Glutamatergic neuron (in vitro differentiated cells): Measurements from ENCODE around the gene CTBP2. TPM values are rescaled to one million over a fixed set of nuclear protein-coding genes. Genes with fewer than 3 reads are reported as not detected.

Experiments
- DNase-seq: peaks from one replicate; pipeline ENCODE4 v3.0.0; 2022
- H3K27ac Mint-ChIP-seq: one replicate; pipeline ENCODE4 v1.8.0; 2020; ENCODE audit warnings: mild to moderate bottlenecking, mixed read lengths, inconsistent platforms; ENCODE audit not compliant: unreplicated experiment
- H3K27me3 Mint-ChIP-seq: one replicate; pipeline ENCODE4 v1.8.0; 2020; ENCODE audit warnings: mild to moderate bottlenecking, moderate library complexity, mixed read lengths, inconsistent platforms; ENCODE audit not compliant: unreplicated experiment
- H3K36me3 Mint-ChIP-seq: one replicate; pipeline ENCODE4 v1.8.0; 2020; ENCODE audit warnings: mild to moderate bottlenecking, mixed read lengths, inconsistent platforms; ENCODE audit not compliant: unreplicated experiment
- H3K4me1 Mint-ChIP-seq: one replicate; pipeline ENCODE4 v1.8.0; 2020; ENCODE audit warnings: mild to moderate bottlenecking, low read depth, mixed read lengths, inconsistent platforms; ENCODE audit not compliant: unreplicated experiment
- H3K4me3 Mint-ChIP-seq: one replicate; pipeline ENCODE4 v1.8.0; 2020; ENCODE audit warnings: mild to moderate bottlenecking, mixed read lengths, inconsistent platforms; ENCODE audit not compliant: unreplicated experiment
- H3K9me3 Mint-ChIP-seq: one replicate; pipeline ENCODE4 v1.8.0; 2020; ENCODE audit warnings: mild to moderate bottlenecking, moderate library complexity, mixed read lengths, inconsistent platforms; ENCODE audit not compliant: unreplicated experiment
- total RNA-seq: library from RNA; stranded (reverse); fragmentation: NEBNext Ultra II Directional; extraction: Animal tissue kit (Norgen Biotek cat#: 25700); gene quantifications from one replicate; pipeline ENCODE4 v1.2.1, GENCODE V29; 2021; ENCODE audit not compliant: unreplicated experiment
- TF ChIP-seq, protein P1 (sequence below): fragments of 200-600 bp; sonication (generic); IDR thresholded peaks from one replicate; pipeline ENCODE4 v1.5.0; 2021; ENCODE audit not compliant: partially characterized antibody, unreplicated experiment

Gene CTBP2
- total RNA-seq, 1 donor from 2014 or later, result 174 TPM

GRCh38 chr10:125017547-125018298 is 142.6 kb downstream of the CTBP2 start:
- Mint-ChIP-seq H3K27ac (peak overlapping the region; percentile 45), H3K27me3 (peaks cover 16% of the 10 kb centered on the region), H3K36me3 (peaks cover 11% of the 10 kb centered on the region), H3K4me1 (peaks cover 37% of the 10 kb centered on the region), H3K9me3 (peaks cover 36% of the 10 kb centered on the region), H3K4me3 (peak overlapping the region; percentile 42)
- peak; percentile 34 for DNase-seq
- TF ChIP-seq, protein P1, sequence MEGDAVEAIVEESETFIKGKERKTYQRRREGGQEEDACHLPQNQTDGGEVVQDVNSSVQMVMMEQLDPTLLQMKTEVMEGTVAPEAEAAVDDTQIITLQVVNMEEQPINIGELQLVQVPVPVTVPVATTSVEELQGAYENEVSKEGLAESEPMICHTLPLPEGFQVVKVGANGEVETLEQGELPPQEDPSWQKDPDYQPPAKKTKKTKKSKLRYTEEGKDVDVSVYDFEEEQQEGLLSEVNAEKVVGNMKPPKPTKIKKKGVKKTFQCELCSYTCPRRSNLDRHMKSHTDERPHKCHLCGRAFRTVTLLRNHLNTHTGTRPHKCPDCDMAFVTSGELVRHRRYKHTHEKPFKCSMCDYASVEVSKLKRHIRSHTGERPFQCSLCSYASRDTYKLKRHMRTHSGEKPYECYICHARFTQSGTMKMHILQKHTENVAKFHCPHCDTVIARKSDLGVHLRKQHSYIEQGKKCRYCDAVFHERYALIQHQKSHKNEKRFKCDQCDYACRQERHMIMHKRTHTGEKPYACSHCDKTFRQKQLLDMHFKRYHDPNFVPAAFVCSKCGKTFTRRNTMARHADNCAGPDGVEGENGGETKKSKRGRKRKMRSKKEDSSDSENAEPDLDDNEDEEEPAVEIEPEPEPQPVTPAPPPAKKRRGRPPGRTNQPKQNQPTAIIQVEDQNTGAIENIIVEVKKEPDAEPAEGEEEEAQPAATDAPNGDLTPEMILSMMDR, result no peak

DNA sequence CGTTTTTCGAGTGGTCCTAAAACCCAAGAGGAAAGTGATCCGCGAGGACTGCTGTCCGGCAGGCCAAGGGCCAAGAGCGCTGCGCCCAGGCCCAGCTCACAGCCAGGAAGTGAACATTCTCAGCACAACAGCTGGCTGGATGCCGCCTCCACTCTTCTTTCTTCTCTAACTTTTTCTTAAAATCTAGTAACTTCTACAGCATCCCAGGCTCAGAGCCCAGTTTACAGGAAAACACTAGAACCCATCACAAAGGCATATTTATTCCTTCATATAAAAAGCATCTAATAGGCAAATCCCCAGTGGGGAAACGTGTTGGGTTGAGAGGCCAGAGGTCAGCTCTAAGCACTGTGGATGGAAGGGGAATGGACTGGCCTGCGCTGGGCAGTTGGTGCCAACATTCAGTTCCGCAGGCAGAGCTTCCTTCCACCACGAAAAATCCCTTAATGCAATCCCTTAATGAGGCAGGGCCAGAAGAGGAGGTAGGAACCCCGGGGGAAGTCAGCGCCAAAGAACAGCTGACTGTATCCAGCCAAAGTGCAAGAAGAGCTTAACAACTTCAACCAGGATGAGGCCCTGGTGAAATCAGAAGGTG is 143.7 kb downstream of the CTBP2 start:
- Mint-ChIP-seq H3K27ac (peak overlapping the region; percentile 45), H3K36me3 (peaks cover 11% of the 10 kb centered on the region), H3K27me3 (peaks cover 17% of the 10 kb centered on the region), H3K9me3 (peaks cover 32% of the 10 kb centered on the region), H3K4me3 (no peak overlapping the region), H3K4me1 (peaks cover 30% of the 10 kb centered on the region)
- no peak for DNase-seq
- TF ChIP-seq, protein P1, result no peak

GRCh38 chr10:125016123-125016522 is 144.2 kb downstream of the CTBP2 start:
- peaks cover 14% of the 10 kb centered on the region for H3K27me3 Mint-ChIP-seq
- TF ChIP-seq, protein P1, result no peak
- H3K4me3 Mint-ChIP-seq, result no peak overlapping the region
- peaks cover 28% of the 10 kb centered on the region for H3K4me1 Mint-ChIP-seq
- no peak for DNase-seq
- H3K9me3 Mint-ChIP-seq, result peaks cover 28% of the 10 kb centered on the region
- peaks cover 11% of the 10 kb centered on the region for H3K36me3 Mint-ChIP-seq
- no peak overlapping the region for H3K27ac Mint-ChIP-seq

DNA sequence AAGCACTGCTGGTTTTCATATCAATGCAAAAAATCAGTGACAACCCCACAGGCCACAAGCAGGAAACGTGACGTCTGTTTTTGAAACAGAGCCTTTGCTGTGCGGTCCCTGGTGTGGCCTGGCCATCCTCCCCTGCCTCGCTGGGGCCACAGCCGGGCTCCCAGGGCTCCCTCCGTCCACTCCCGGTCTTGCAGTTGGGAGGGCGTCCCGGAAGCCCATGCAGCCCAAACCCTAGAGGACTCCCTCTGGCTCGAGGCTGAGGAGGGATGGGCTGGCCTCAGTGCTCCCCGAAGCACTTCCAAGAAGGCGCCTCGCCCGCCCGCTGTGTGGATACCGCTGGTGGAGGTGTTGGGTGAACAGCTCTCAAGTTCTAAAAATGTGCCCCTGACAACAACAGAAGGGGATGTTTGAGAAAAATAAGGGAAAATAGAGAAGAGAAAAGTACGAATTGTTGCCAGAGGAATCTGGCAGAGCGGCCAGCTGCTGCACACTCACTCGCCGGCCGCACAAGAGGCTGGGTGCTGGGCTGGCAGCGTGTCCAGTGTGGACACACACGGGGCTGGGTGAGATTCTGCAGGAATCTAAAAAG is 144.9 kb downstream of the CTBP2 start:
- TF ChIP-seq, protein P1, result no peak
- no peak overlapping the region for H3K4me3 Mint-ChIP-seq
- peaks cover 26% of the 10 kb centered on the region for H3K4me1 Mint-ChIP-seq
- peaks cover 14% of the 10 kb centered on the region for H3K27me3 Mint-ChIP-seq
- peaks cover 23% of the 10 kb centered on the region for H3K9me3 Mint-ChIP-seq
- H3K36me3 Mint-ChIP-seq, result peaks cover 11% of the 10 kb centered on the region
- DNase-seq, result no peak
- H3K27ac Mint-ChIP-seq, result no peak overlapping the region
